TTC549 (cell line): ENCODE measurements around the gene PSPN.

Experiments
- FAIRE-seq: peaks from 2 replicates; lab custom pipeline; 2012; peaks lifted over from hg19 to GRCh38; lab: Jason Lieb, UNC

Gene PSPN

GRCh38 chr19:6325614-6326013, 50.1 kb downstream of the PSPN start:
- FAIRE-seq = no peak
